ENCODE measurements around the gene PTPRN2. TPM values are rescaled to one million over a fixed set of nuclear protein-coding genes. Genes with fewer than 3 reads are reported as not detected.

Gene PTPRN2
- total and polyA plus RNA-seq, 4 experiments from 2014 or later: 1.7 to 2.6 (median 1.9) TPM

GRCh38 chr7:157964016-157964415, 623.6 kb downstream of the PTPRN2 start:
- Mint-ChIP-seq H3K4me1 (peaks cover 0 to 1% (median 0%) of the 10 kb centered on the region in 4 donors), H3K9me3 (peaks cover 0 to 14% (median 11%) of the 10 kb centered on the region in 8 donors), H3K4me3 (no peak overlapping the region), H3K27ac (no peak overlapping the region), H3K36me3 (no peaks in the 10 kb centered on the region), H3K27me3 (peaks cover 5% of the 10 kb centered on the region in 2 donors)
- no peaks in the 10 kb centered on the region for H3K4me1 ChIP-seq (ENCODE audit: insufficient read depth, low read length)
- H3K4me3 ChIP-seq (ENCODE audit: low read length in 2 of 2): no peak overlapping the region
- no peak overlapping the region for H3K27ac ChIP-seq (ENCODE audit: low read depth, low read length)
- no peaks in the 10 kb centered on the region for H3K9me3 ChIP-seq (ENCODE audit: control insufficient read depth in 1 of 2, low read length in 2 of 2)
- no peaks in the 10 kb centered on the region for H3K27me3 ChIP-seq (ENCODE audit: insufficient read depth, low read length)
- no peak for DNase-seq
- CTCF ChIA-PET (ENCODE audit: partially characterized antibody): no interaction called here
- POLR2A ChIA-PET (ENCODE audit: partially characterized antibody): no interaction called here
- H3K36me3 ChIP-seq (ENCODE audit: insufficient read depth, low read length): no peaks in the 10 kb centered on the region
- intact Hi-C loops (cut with micrococcal nuclease): no loop called here

DNA sequence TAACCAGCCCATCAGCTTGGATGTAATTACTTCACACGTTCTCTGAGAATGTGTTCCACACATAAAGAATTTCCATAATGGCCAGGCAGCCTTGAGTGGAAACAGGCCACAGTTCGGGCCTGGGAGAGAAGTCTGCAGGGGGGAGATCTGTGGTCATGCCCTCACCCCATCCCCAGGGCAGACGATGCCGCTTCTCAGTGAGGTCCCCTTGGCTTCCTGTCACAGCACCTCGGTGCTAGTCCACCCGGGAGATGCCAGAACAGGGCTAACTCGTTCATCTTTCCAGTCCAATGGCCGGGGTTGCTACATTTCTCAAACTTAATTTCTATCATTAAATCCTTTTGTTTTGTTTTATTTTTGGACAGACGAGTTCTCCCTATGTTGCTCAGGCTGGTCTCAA, 624.1 kb downstream of the PTPRN2 start:
- no peaks in the 10 kb centered on the region for H3K36me3 ChIP-seq (ENCODE audit: insufficient read depth, low read length)
- H3K27ac Mint-ChIP-seq: no peak overlapping the region
- no peak overlapping the region for H3K4me3 Mint-ChIP-seq
- no peaks in the 10 kb centered on the region for H3K9me3 ChIP-seq (ENCODE audit: control insufficient read depth in 1 of 2, low read length in 2 of 2)
- H3K4me1 ChIP-seq (ENCODE audit: insufficient read depth, low read length): no peaks in the 10 kb centered on the region
- no peaks in the 10 kb centered on the region for H3K27me3 ChIP-seq (ENCODE audit: insufficient read depth, low read length)
- H3K4me3 ChIP-seq (ENCODE audit: low read length in 2 of 2): no peak overlapping the region
- H3K27me3 Mint-ChIP-seq: peaks cover 5% of the 10 kb centered on the region in 2 donors
- H3K27ac ChIP-seq (ENCODE audit: low read depth, low read length): no peak overlapping the region
- intact Hi-C loops (cut with micrococcal nuclease): no loop called here
- POLR2A ChIA-PET (ENCODE audit: partially characterized antibody): no interaction called here
- CTCF ChIA-PET (ENCODE audit: partially characterized antibody): no interaction called here
- H3K4me1 Mint-ChIP-seq: peaks cover 0 to 1% (median 0%) of the 10 kb centered on the region in 4 donors
- peaks cover 0 to 10% (median 6%) of the 10 kb centered on the region in 8 donors for H3K9me3 Mint-ChIP-seq
- no peak for DNase-seq
- H3K36me3 Mint-ChIP-seq: no peaks in the 10 kb centered on the region

- Mint-ChIP-seq H3K27ac (no peak overlapping the region), H3K36me3 (no peaks in the 10 kb centered on the region), H3K9me3 (peaks cover 0 to 6% (median 1%) of the 10 kb centered on the region in 8 donors), H3K4me1 (peaks cover 0 to 1% (median 0%) of the 10 kb centered on the region in 4 donors), H3K27me3 (peaks cover 5 to 7% of the 10 kb centered on the region in 2 donors), H3K4me3 (no peak overlapping the region)
- Histone ChIP-seq H3K4me3 (ENCODE audit: low read length in 2 of 2) (no peak overlapping the region), H3K4me1 (ENCODE audit: insufficient read depth, low read length) (no peaks in the 10 kb centered on the region), H3K9me3 (ENCODE audit: control insufficient read depth in 1 of 2, low read length in 2 of 2) (no peaks in the 10 kb centered on the region), H3K36me3 (ENCODE audit: insufficient read depth, low read length) (no peaks in the 10 kb centered on the region), H3K27me3 (ENCODE audit: insufficient read depth, low read length) (no peaks in the 10 kb centered on the region), H3K27ac (ENCODE audit: low read depth, low read length) (no peak overlapping the region)
- intact Hi-C loops (cut with micrococcal nuclease): no loop called here
- DNase-seq: no peak
- ChIA-PET CTCF (ENCODE audit: partially characterized antibody) (no interaction called here), POLR2A (ENCODE audit: partially characterized antibody) (no interaction called here)
Measured at GRCh38 chr7:157962458-157963306, 624.9 kb downstream of the PTPRN2 start.

- Mint-ChIP-seq H3K4me1 (peaks cover 0 to 1% (median 0%) of the 10 kb centered on the region in 4 donors), H3K27me3 (peaks cover 5 to 10% of the 10 kb centered on the region in 2 donors), H3K27ac (no peak overlapping the region), H3K36me3 (no peaks in the 10 kb centered on the region), H3K4me3 (no peak overlapping the region), H3K9me3 (peaks cover 0 to 6% (median under 1%) of the 10 kb centered on the region in 8 donors)
- Histone ChIP-seq H3K9me3 (ENCODE audit: control insufficient read depth in 1 of 2, low read length in 2 of 2) (no peaks in the 10 kb centered on the region), H3K36me3 (ENCODE audit: insufficient read depth, low read length) (no peaks in the 10 kb centered on the region), H3K4me3 (ENCODE audit: low read length in 2 of 2) (no peak overlapping the region), H3K27me3 (ENCODE audit: insufficient read depth, low read length) (no peaks in the 10 kb centered on the region), H3K27ac (ENCODE audit: low read depth, low read length) (no peak overlapping the region), H3K4me1 (ENCODE audit: insufficient read depth, low read length) (no peaks in the 10 kb centered on the region)
- ChIA-PET POLR2A (ENCODE audit: partially characterized antibody) (no interaction called here), CTCF (ENCODE audit: partially characterized antibody) (no interaction called here)
- no peak for DNase-seq
- intact Hi-C loops (cut with micrococcal nuclease): no loop called here
Measured at GRCh38 chr7:157961731-157962457, 625.7 kb downstream of the PTPRN2 start.

DNA sequence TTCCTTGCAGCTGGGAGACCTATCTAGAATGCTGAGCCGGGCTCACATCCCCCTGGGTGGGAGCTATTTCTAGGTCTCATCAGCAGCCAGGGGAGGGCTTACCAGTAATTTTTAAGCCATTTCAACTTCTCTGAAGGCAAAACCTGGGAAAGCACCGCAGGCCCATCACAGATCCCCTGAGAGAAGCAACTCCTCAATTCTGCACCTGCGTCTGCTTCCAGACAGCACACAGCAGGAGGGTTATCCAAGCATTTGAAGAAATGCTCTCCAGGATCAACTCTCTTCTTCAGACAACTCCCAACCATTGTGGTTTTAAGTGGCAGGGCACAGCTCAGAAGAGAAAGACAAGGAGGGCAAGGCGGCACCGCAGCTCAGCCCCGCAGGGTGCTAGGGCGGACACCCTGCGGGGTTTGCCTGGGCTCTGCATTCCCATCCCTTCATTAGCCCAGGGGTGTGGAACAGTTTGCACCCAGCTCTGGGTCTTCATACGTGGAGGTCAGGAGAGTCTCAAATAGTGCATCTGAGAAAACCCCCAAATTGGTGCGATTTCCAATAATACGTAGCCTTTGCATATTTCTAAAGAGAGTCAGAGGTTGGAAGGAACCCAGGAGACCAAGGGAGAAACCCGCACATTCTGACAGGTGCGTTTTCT, 632.1 kb downstream of the PTPRN2 start:
- H3K27me3 Mint-ChIP-seq: peaks cover 4 to 12% of the 10 kb centered on the region in 2 donors
- CTCF ChIA-PET (ENCODE audit: partially characterized antibody): no interaction called here
- intact Hi-C loops (cut with micrococcal nuclease): no loop called here
- no peak overlapping the region for H3K27ac ChIP-seq (ENCODE audit: low read depth, low read length)
- H3K9me3 Mint-ChIP-seq: peaks cover 0 to 2% (median 0%) of the 10 kb centered on the region in 8 donors
- no peaks in the 10 kb centered on the region for H3K4me1 Mint-ChIP-seq
- no peaks in the 10 kb centered on the region for H3K36me3 Mint-ChIP-seq
- no peak overlapping the region for H3K4me3 Mint-ChIP-seq
- no peak overlapping the region for H3K27ac Mint-ChIP-seq
- no peak for DNase-seq
- no peak overlapping the region for H3K4me3 ChIP-seq (ENCODE audit: low read length in 2 of 2)
- H3K27me3 ChIP-seq (ENCODE audit: insufficient read depth, low read length): no peaks in the 10 kb centered on the region
- no peaks in the 10 kb centered on the region for H3K36me3 ChIP-seq (ENCODE audit: insufficient read depth, low read length)
- no peaks in the 10 kb centered on the region for H3K4me1 ChIP-seq (ENCODE audit: insufficient read depth, low read length)
- no peaks in the 10 kb centered on the region for H3K9me3 ChIP-seq (ENCODE audit: control insufficient read depth in 1 of 2, low read length in 2 of 2)
- POLR2A ChIA-PET (ENCODE audit: partially characterized antibody): no interaction called here

DNA sequence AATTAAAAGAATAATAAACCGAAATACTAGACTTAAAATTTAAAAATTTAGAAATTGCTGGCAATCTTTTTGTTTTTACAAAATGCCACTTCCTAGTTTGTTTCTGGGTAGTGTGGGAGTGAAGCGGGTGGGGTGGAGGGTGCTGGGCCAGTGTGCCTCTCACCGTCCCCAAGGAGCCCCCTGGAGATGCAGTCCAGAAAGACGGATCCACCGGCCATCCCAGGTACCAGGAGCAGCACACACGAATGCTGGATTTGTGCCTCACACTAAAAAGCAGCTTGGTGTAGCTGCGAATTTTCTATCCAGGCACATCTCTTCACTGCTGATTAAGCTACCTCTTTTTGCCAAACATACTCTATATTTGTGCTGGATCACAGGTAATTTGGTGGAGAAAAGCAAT, 632.7 kb downstream of the PTPRN2 start:
- Mint-ChIP-seq H3K4me3 (no peak overlapping the region), H3K9me3 (peaks cover 0 to 2% (median 0%) of the 10 kb centered on the region in 8 donors), H3K27ac (no peak overlapping the region), H3K4me1 (no peaks in the 10 kb centered on the region), H3K36me3 (no peaks in the 10 kb centered on the region), H3K27me3 (peaks cover 4 to 14% of the 10 kb centered on the region in 2 donors)
- ChIA-PET CTCF (ENCODE audit: partially characterized antibody) (no interaction called here), POLR2A (ENCODE audit: partially characterized antibody) (no interaction called here)
- intact Hi-C loops (cut with micrococcal nuclease): no loop called here
- DNase-seq: no peak
- no peaks in the 10 kb centered on the region for H3K9me3 ChIP-seq (ENCODE audit: control insufficient read depth in 1 of 2, low read length in 2 of 2)
- no peak overlapping the region for H3K27ac ChIP-seq (ENCODE audit: low read depth, low read length)
- no peak overlapping the region for H3K4me3 ChIP-seq (ENCODE audit: low read length in 2 of 2)
- no peaks in the 10 kb centered on the region for H3K27me3 ChIP-seq (ENCODE audit: insufficient read depth, low read length)
- no peaks in the 10 kb centered on the region for H3K4me1 ChIP-seq (ENCODE audit: insufficient read depth, low read length)
- no peaks in the 10 kb centered on the region for H3K36me3 ChIP-seq (ENCODE audit: insufficient read depth, low read length)

Data from CD4-positive, alpha-beta memory T cell (primary cell).